Panc1 (cell line): Measurements from ENCODE around the gene PLCH2. TPM values are rescaled to one million over a fixed set of nuclear protein-coding genes. Genes with fewer than 3 reads are reported as not detected.

Experiments
- ATAC-seq: fragments of 200-7000 bp; cut with Tn5 transposase; 2 replicates; pipeline ENCODE4 v1.9.1; 2020; ENCODE audit warnings: mild to moderate bottlenecking, moderate library complexity
- BruUV-seq: library from RNA; stranded (reverse); fragments of 400-500 nt; replicated peaks from 2 replicates; lab custom pipeline; 2021; lab: Mats Ljungman, UMichigan
- CTCF ChIA-PET: fragments of 300-600 bp; sonication (Branson Sonifier 250); formaldehyde crosslinking; loops from one replicate; lab custom pipeline; 2022; ENCODE audit warnings: antibody characterized with exemption; lab: Charles Lee
- POLR2A ChIA-PET: fragments of 300-600 bp; sonication (Branson Sonifier 250); formaldehyde crosslinking; loops from one replicate; lab custom pipeline; 2022; ENCODE audit warnings: antibody characterized with exemption; lab: Charles Lee
- DNase-seq: peaks from one replicate; pipeline ENCODE4 v3.0.0-alpha.2; 2010; ENCODE audit warnings: low read depth, low spot score
- H3K27ac ChIP-seq: 2 replicates; pipeline ENCODE4 v1.5.1; 2011; ENCODE audit warnings: mild to moderate bottlenecking, low read length, inconsistent platforms
- H3K27me3 ChIP-seq: fragments of 200-500 bp; sonication (Bioruptor generic); 2 replicates; pipeline ENCODE4 v1.6.0; 2014; ENCODE audit warnings: low read length, inconsistent platforms; ENCODE audit not compliant: control insufficient read depth, insufficient read depth
- H3K36me3 ChIP-seq: fragments of 200-500 bp; sonication (Bioruptor generic); 2 replicates; pipeline ENCODE4 v1.5.1; 2014; ENCODE audit warnings: inconsistent platforms, mild to moderate bottlenecking, low read length, moderate library complexity; ENCODE audit not compliant: control insufficient read depth, insufficient read depth
- H3K4me1 ChIP-seq: 2 replicates; pipeline ENCODE4 v1.5.1; 2011; ENCODE audit warnings: inconsistent platforms, mild to moderate bottlenecking, low read length, moderate library complexity; ENCODE audit not compliant: control insufficient read depth, insufficient read depth
- H3K4me3 ChIP-seq, 2 experiments: 2 replicates each; pipeline ENCODE4 v1.5.1; 2011 to 2012; ENCODE audit warnings: low read depth in 2 of 2, low read length in 2 of 2, mild to moderate bottlenecking in 2 of 2, inconsistent platforms in 1 of 2, moderate library complexity in 1 of 2
- H3K9me3 ChIP-seq: fragments of 200-500 bp; sonication (Bioruptor generic); 2 replicates; pipeline ENCODE4 v1.5.1; 2014; ENCODE audit warnings: low read depth, mild to moderate bottlenecking, inconsistent platforms, low read length, moderate library complexity; ENCODE audit not compliant: control insufficient read depth, insufficient read depth
- CTCF ChIP-seq: fragments of 450-650 bp; IDR thresholded peaks from 2 replicates; pipeline ENCODE4 v1.5.1; 2017; ENCODE audit warnings: mild to moderate bottlenecking
- POLR2AphosphoS5 ChIP-seq: IDR thresholded peaks from 2 replicates; pipeline ENCODE4 v1.6.1; 2012; ENCODE audit warnings: mild to moderate bottlenecking, low read depth, low read length, moderate library complexity
- REST ChIP-seq, 2 experiments: IDR thresholded peaks; 2 replicates each; pipeline ENCODE4 v1.6.1; 2011 to 2012; ENCODE audit warnings: low read depth in 2 of 2, control low read depth in 1 of 2, low read length in 1 of 2, mild to moderate bottlenecking in 1 of 2, moderate library complexity in 1 of 2; ENCODE audit not compliant: insufficient read depth in 1 of 2
- SIN3A ChIP-seq: IDR thresholded peaks from 2 replicates; pipeline ENCODE4 v1.6.1; 2012; ENCODE audit warnings: low read depth, mild to moderate bottlenecking, low read length, moderate library complexity, borderline replicate concordance; ENCODE audit not compliant: insufficient read depth
- TCF7L2 ChIP-seq: IDR thresholded peaks from 2 replicates; pipeline ENCODE4 v1.6.1; 2011; ENCODE audit warnings: mild to moderate bottlenecking, low read depth, low read length, inconsistent platforms
- in situ Hi-C: cut with HindIII; loops from 2 replicates; pipeline ENCODE4 v1.10.0; 2016; ENCODE audit warnings: low sequenced_read_pairs, low pct_unique_long_range_greater_than_20kb
- intact Hi-C: fragments of 100-400 bp; cut with micrococcal nuclease; formaldehyde crosslinking; loops from one replicate; pipeline ENCODE4 v1.10.0; 2022; ENCODE audit not compliant: unreplicated experiment
- total RNA-seq: library from RNA; stranded (reverse); gene quantifications from one replicate; pipeline ENCODE4 v1.2.1, GENCODE V29; 2021; ENCODE audit not compliant: unreplicated experiment

The PLCH2 gene
- total RNA-seq, 1 experiment from 2014 or later = 41.2 TPM

- peak overlapping the region; percentile 60 to 76 for H3K4me3 ChIP-seq
- DNase-seq (no peak), ATAC-seq (peak; percentile 73)
- no peaks in the 10 kb centered on the region for H3K36me3 ChIP-seq
- ChIA-PET CTCF (interaction anchor here (0.6 to 1.8 kb wide), 5 partner anchors 9 to 155 kb away, joined by 3 to 7 read pairs (median 3); partner anchors contain the start of genes MORN1 and RER1), POLR2A (no interaction called here)
- H3K9me3 ChIP-seq = no peaks in the 10 kb centered on the region
- no peak for TF ChIP-seq TCF7L2
- no peak; the same call in 1 of the 2 replicates for TF ChIP-seq POLR2AphosphoS5
- TF ChIP-seq SIN3A = 0 out of 2 replicates have a peak, but pooled peaks have one; percentile 33
- no peak for TF ChIP-seq REST (IDR thresholded peaks at IDR 0.05; ENCODE audit: insufficient read depth in 1 of 2, low read depth in 2 of 2, low read length in 1 of 2)
- peak; percentile 22 for TF ChIP-seq CTCF
- intact Hi-C loops = loop anchor here (2.0 to 10.0 kb wide), 2 partner anchors 82 to 134 kb away; partner anchors contain the start of gene PEX10
- in situ Hi-C loops = no loop called here
- H3K27ac ChIP-seq = peak overlapping the region; percentile 79
- peaks cover 55% of the 10 kb centered on the region for H3K4me1 ChIP-seq
- H3K27me3 ChIP-seq = no peaks in the 10 kb centered on the region
- TSS peak; percentile 70 for BruUV-seq
These were observed 70.6 kb downstream of the PLCH2 start for GRCh38 chr1:2546515-2547209.

GRCh38 chr1:2547210-2548067 lies 71.3 kb downstream of the PLCH2 start:
- H3K36me3 ChIP-seq = no peaks in the 10 kb centered on the region
- peak overlapping the region; percentile 60 to 76 for H3K4me3 ChIP-seq
- ATAC-seq (no peak), DNase-seq (no peak)
- H3K4me1 ChIP-seq = peaks cover 52% of the 10 kb centered on the region
- no TSS peak for BruUV-seq
- ChIA-PET CTCF (interaction anchor here (0.6 to 1.8 kb wide), 5 partner anchors 9 to 156 kb away, joined by 3 to 7 read pairs (median 3); partner anchors contain the start of genes MORN1 and RER1), POLR2A (no interaction called here)
- no peak for TF ChIP-seq REST (IDR thresholded peaks at IDR 0.05; ENCODE audit: insufficient read depth in 1 of 2, low read depth in 2 of 2, low read length in 1 of 2)
- TF ChIP-seq POLR2AphosphoS5 = 0 out of 2 replicates have a peak, but pooled peaks have one; percentile 21
- in situ Hi-C loops = no loop called here
- intact Hi-C loops = loop anchor here (2.0 to 10.0 kb wide), 2 partner anchors 83 to 135 kb away; partner anchors contain the start of gene PEX10
- H3K27me3 ChIP-seq = no peaks in the 10 kb centered on the region
- H3K27ac ChIP-seq = peak overlapping the region; percentile 79
- H3K9me3 ChIP-seq = no peaks in the 10 kb centered on the region
